AG04450 (cell line): ENCODE measurements around the gene DYSF. TPM values are rescaled to one million over a fixed set of nuclear protein-coding genes. Genes with fewer than 3 reads are reported as not detected.

ENCODE experiments used
- CTCF ChIA-PET: fragments of 300-600, 350-600 bp; formaldehyde crosslinking; extraction: SDS; loops from one replicate; lab custom pipeline; 2022; ENCODE audit warnings: antibody characterized with exemption, inconsistent platforms; lab: Charles Lee
- POLR2A ChIA-PET: fragments of 350-600 bp; formaldehyde crosslinking; extraction: SDS; loops from one replicate; lab custom pipeline; 2021; ENCODE audit warnings: antibody characterized with exemption, inconsistent platforms; lab: Yijun Ruan, JAX
- DNase-seq: peaks from one replicate; pipeline ENCODE4 v3.0.0-alpha.2; 2011; ENCODE audit warnings: low read depth, low spot score
- H3K27ac ChIP-seq: one replicate; pipeline ENCODE4 v1.5.1; 2012; ENCODE audit warnings: low read depth, low read length, control low read depth
- H3K27me3 ChIP-seq: one replicate; pipeline ENCODE4 v1.6.0; 2012; ENCODE audit warnings: low read length; ENCODE audit not compliant: control insufficient read depth, insufficient read depth
- H3K4me3 ChIP-seq: 2 replicates; pipeline ENCODE4 v1.5.1; 2011; ENCODE audit warnings: mild to moderate bottlenecking, low read depth, low read length, control low read depth
- H3K9me3 ChIP-seq: 2 replicates; pipeline ENCODE4 v1.5.1; 2012; ENCODE audit warnings: low read length; ENCODE audit not compliant: control insufficient read depth, insufficient read depth
- polyA plus RNA-seq: library from polyadenylated mRNA; depleted of rRNA; stranded (reverse); fragments of >200 nt; gene quantifications from 2 replicates; pipeline ENCODE4 v1.2.3, GENCODE V29; 2011
- TF ChIP-seq, protein P1 (sequence below): IDR thresholded peaks from 2 replicates; pipeline ENCODE4 v1.5.1; 2011; ENCODE audit warnings: low read depth, low read length, control low read depth, inconsistent platforms

Gene DYSF
- polyA plus RNA-seq, 1 experiment: 0.07 TPM

DNA sequence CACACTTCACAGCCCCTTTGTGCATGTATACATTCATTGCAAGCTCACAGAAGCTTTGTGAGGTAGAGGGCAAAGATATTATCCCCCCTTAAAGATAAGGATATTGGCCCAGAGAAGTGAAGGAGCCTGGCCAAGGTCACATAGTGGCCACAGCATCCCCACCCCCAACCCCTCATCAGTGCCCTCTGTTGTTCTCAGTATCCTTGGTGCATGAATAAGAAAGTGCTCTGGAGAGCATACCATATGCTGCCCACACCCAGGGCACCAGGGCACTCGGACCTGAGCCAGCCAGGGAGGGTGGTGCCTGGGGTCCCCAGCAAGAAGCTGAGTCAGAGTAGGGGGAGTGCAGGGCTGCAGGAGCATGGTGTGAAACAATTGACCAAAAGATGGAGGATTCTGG lies 3.3 kb downstream of the DYSF start:
- POLR2A ChIA-PET: no interaction called here

DNA sequence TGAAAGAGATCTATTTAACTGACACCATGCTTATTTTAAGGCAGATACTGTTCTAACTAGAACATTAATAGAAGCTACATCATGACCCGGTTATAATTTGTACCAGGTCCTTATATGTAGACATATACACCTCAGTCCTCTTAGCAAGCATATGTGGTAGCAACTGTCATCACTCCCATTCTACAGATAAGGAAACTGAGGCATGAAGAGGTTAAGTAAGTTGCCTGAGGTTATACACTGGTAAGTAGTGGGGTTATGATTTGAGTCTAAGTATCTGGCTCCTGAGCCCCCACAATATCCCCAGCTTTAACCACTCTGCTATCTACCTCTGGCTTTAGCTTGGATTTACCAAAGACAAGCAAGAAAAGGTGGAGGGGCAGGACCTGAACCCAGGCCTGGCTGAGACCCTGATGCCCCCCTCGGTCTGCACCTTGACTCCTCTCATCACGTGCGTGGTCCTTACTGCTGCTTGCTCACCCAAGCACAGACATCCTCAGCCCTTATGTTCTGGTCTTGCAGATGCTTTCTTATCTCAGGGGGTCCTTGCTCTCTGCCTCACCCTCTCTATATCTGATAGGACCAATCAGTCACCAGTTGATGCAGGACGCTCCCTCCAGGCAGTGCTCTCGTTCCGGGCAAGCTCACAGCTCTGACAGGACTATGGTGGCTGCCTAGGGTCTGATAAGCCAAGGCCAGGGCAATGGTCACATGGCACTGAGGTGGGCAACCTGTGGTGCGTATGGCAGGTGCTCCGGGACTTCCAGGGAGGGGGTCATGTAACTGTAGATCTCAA lies 4.0 kb downstream of the DYSF start:
- Histone ChIP-seq H3K9me3 (peaks cover 5% of the 10 kb centered on the region), H3K27ac (no peak overlapping the region), H3K4me3 (no peak overlapping the region), H3K27me3 (peaks cover 27% of the 10 kb centered on the region)
- TF ChIP-seq, protein P1, sequence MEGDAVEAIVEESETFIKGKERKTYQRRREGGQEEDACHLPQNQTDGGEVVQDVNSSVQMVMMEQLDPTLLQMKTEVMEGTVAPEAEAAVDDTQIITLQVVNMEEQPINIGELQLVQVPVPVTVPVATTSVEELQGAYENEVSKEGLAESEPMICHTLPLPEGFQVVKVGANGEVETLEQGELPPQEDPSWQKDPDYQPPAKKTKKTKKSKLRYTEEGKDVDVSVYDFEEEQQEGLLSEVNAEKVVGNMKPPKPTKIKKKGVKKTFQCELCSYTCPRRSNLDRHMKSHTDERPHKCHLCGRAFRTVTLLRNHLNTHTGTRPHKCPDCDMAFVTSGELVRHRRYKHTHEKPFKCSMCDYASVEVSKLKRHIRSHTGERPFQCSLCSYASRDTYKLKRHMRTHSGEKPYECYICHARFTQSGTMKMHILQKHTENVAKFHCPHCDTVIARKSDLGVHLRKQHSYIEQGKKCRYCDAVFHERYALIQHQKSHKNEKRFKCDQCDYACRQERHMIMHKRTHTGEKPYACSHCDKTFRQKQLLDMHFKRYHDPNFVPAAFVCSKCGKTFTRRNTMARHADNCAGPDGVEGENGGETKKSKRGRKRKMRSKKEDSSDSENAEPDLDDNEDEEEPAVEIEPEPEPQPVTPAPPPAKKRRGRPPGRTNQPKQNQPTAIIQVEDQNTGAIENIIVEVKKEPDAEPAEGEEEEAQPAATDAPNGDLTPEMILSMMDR: no peak
- POLR2A ChIA-PET: no interaction called here
- CTCF ChIA-PET: interaction anchor here (0.9 to 1.2 kb wide), 2 partner anchors 157 to 174 kb away, joined by 3 read pairs; no protein-coding TSS in a partner anchor
- no peak for DNase-seq

More for the DNA sequence above, 3.3 kb downstream of the DYSF start:
- DNase-seq: no peak
- H3K9me3 ChIP-seq: no peaks in the 10 kb centered on the region; the same call in 1 of the 2 replicates
- no peak overlapping the region for H3K27ac ChIP-seq
- H3K27me3 ChIP-seq: peaks cover 27% of the 10 kb centered on the region
- TF ChIP-seq, protein P1: no peak
- H3K4me3 ChIP-seq: no peak overlapping the region
- CTCF ChIA-PET: interaction anchor here (0.8 to 1.2 kb wide), 2 partner anchors 44 to 157 kb away, joined by 3 read pairs; no protein-coding TSS in a partner anchor

DNA sequence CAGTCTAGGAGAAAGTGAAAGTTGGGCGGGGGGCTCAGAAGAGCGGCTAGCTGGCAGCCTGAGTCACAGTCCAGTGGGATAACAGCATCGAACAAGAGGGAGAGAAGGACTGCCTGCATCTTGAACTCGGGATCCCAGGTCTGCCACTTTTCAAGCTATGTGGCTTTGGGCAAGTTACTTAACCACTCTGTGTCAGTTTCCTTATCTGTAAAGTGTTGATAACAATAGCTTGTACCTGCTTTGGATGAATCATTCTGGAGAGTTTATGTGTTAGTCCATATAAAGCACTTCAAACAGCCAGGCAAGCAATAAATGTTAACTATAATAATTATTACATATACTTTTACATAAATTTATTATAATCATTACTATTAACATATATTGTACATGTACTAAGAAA lies 4.6 kb downstream of the DYSF start:
- CTCF ChIA-PET: interaction anchor here (0.9 kb wide), 1 partner anchor 175 kb away, joined by 3 read pairs; no protein-coding TSS in a partner anchor
- DNase-seq: no peak
- POLR2A ChIA-PET: no interaction called here
- TF ChIP-seq, protein P1: no peak
- Histone ChIP-seq H3K4me3 (no peak overlapping the region), H3K9me3 (peaks cover 11% of the 10 kb centered on the region), H3K27ac (no peak overlapping the region), H3K27me3 (peaks cover 27% of the 10 kb centered on the region)

DNA sequence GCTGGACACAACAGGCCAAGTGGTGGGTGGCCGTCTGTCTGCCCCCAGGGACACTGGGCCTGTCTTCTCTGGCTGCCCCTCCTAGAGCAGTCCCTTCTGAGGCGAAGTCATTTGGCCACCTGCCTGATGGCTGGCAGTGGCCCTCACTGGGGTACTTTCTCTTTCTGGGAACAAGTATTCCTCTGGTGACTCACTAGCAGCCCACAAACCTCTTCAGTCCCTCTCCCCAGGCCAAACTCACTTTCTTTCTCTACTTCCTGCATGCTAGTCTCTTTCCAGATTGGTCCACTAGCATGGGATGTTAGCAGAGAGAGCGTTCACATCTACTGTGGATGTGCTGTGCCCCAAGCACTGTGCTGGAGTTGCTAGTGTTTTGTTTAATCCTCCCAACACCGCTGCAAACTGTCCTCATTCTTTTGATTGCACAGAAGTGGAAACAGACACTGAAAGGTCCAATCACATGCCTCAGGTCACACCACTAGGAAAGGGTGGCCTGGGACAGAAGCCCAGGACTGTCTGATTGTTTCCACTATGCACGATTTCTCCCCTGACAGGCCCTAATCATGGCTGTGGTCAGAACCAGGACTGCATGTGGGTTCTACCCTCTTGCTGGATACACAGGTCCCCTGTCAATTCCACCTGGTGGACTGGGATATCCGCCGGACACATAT lies 5.2 kb downstream of the DYSF start:
- Histone ChIP-seq H3K27ac (no peak overlapping the region), H3K27me3 (peaks cover 30% of the 10 kb centered on the region), H3K4me3 (no peak overlapping the region), H3K9me3 (peaks cover 16% of the 10 kb centered on the region)
- TF ChIP-seq, protein P1: no peak
- DNase-seq: no peak
- ChIA-PET POLR2A (no interaction called here), CTCF (interaction anchor here (5.0 kb wide), 1 partner anchor 54 kb away, joined by 58 read pairs; no protein-coding TSS in a partner anchor)

DNA sequence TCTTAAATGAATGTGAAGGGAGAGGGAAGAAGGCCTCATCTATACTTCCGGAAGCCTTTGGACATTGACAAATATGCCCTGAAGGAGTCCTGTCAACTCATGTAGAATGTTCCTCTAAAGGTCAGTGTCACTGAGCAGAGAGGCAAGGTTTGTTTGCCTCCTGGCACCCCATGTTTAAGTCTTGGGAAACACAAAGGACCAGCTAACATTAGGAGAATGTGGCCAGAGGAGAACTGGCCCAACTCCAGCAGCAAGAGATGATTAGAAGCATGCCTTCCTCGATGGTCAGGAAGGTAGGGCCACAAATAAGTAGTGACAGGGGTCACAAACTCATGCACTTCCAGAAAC lies 5.7 kb downstream of the DYSF start:
- POLR2A ChIA-PET: no interaction called here
- no peak overlapping the region for H3K4me3 ChIP-seq
- no peak overlapping the region for H3K27ac ChIP-seq
- peaks cover 16% of the 10 kb centered on the region for H3K9me3 ChIP-seq
- no peak for DNase-seq
- H3K27me3 ChIP-seq: peaks cover 29% of the 10 kb centered on the region
- TF ChIP-seq, protein P1: no peak
- CTCF ChIA-PET: interaction anchor here (1.0 to 5.0 kb wide), 2 partner anchors 9 to 53 kb away, joined by 3 to 58 read pairs; no protein-coding TSS in a partner anchor
